ENCODE measurements around the gene SPNS2.

The SPNS2 gene

GRCh38 chr17:4498461-4499397, at the start of gene SPNS2:
Gene SPNS2, plus strand, starts transcription at chr17:4498881. Its CDS starts 167 bp downstream, at chr17:4499048.
- no peak for DNase-seq (ENCODE audit: low read depth, low spot score)

- no peak for DNase-seq (ENCODE audit: low read depth, low spot score)
Measured at GRCh38 chr17:4449736-4450135, 48.9 kb upstream of the SPNS2 start.

GRCh38 chr17:4450710-4451316, 47.9 kb upstream of the SPNS2 start:
- DNase-seq (ENCODE audit: low read depth, low spot score), result no peak

GRCh38 chr17:4453812-4454591, 44.7 kb upstream of the SPNS2 start:
- no peak for DNase-seq (ENCODE audit: low read depth, low spot score)

- DNase-seq (ENCODE audit: low read depth, low spot score), result no peak
Measured at GRCh38 chr17:4460661-4461060, 38.0 kb upstream of the SPNS2 start.

GRCh38 chr17:4463818-4464476, 34.7 kb upstream of the SPNS2 start:
- DNase-seq (ENCODE audit: low read depth, low spot score), result no peak

GRCh38 chr17:4465786-4466185, 32.9 kb upstream of the SPNS2 start:
- no peak for DNase-seq (ENCODE audit: low read depth, low spot score)

GRCh38 chr17:4467287-4467686, 31.4 kb upstream of the SPNS2 start:
- DNase-seq (ENCODE audit: low read depth, low spot score), result no peak

GRCh38 chr17:4469552-4469951, 29.1 kb upstream of the SPNS2 start:
- DNase-seq (ENCODE audit: low read depth, low spot score), result no peak

- DNase-seq (ENCODE audit: low read depth, low spot score), result no peak
Measured at GRCh38 chr17:4472286-4472685, 26.4 kb upstream of the SPNS2 start.

- no peak for DNase-seq (ENCODE audit: low read depth, low spot score)
Measured at GRCh38 chr17:4474093-4474492, 24.6 kb upstream of the SPNS2 start.

- no peak for DNase-seq (ENCODE audit: low read depth, low spot score)
Measured at GRCh38 chr17:4475001-4475400, 23.7 kb upstream of the SPNS2 start.

GRCh38 chr17:4475463-4475862, 23.2 kb upstream of the SPNS2 start:
- no peak for DNase-seq (ENCODE audit: low read depth, low spot score)

- DNase-seq (ENCODE audit: low read depth, low spot score), result no peak
Measured at GRCh38 chr17:4476017-4476416, 22.7 kb upstream of the SPNS2 start.

- DNase-seq (ENCODE audit: low read depth, low spot score), result no peak
Measured at GRCh38 chr17:4476511-4477070, 22.1 kb upstream of the SPNS2 start.

- DNase-seq (ENCODE audit: low read depth, low spot score), result no peak
Measured at GRCh38 chr17:4477255-4477791, 21.4 kb upstream of the SPNS2 start.

- no peak for DNase-seq (ENCODE audit: low read depth, low spot score)
Measured at GRCh38 chr17:4478318-4478830, 20.3 kb upstream of the SPNS2 start.

GRCh38 chr17:4479340-4479981, 19.2 kb upstream of the SPNS2 start:
- DNase-seq (ENCODE audit: low read depth, low spot score), result no peak

GRCh38 chr17:4479982-4480751, 18.5 kb upstream of the SPNS2 start:
- no peak for DNase-seq (ENCODE audit: low read depth, low spot score)

Measured in iPS DF 19.7 (cell line).